Activated CD8-positive, alpha-beta T cell treated with anti-CD3 and anti-CD28 coated beads for 36 hours (primary cell): Measurements from ENCODE around the gene SRSF7. TPM values are rescaled to one million over a fixed set of nuclear protein-coding genes. Genes with fewer than 3 reads are reported as not detected.
"Not testable (repeated sequence)": the region's sequence is repeated elsewhere in the genome, so short reads cannot be mapped to it uniquely, and the experiment has no call there.

ENCODE experiments used
- ATAC-seq: fragments of 200-7000 bp; cut with Tn5 transposase; one replicate; pipeline ENCODE4 v1.10.0; 2021; ENCODE audit warnings: mild to moderate bottlenecking, moderate library complexity
- CTCF ChIA-PET: fragments of 350-600 bp; sonication (Branson Sonifier 250); formaldehyde crosslinking; loops from one replicate; lab custom pipeline; 2021; ENCODE audit warnings: antibody characterized with exemption; lab: Charles Lee
- POLR2A ChIA-PET: fragments of 350-600 bp; sonication (Branson Sonifier 250); formaldehyde crosslinking; loops from one replicate; lab custom pipeline; 2021; ENCODE audit warnings: antibody characterized with exemption; lab: Charles Lee
- DNase-seq: peaks from one replicate; pipeline ENCODE4 v3.0.0-alpha.2; 2020
- H3K27ac Mint-ChIP-seq: one replicate; pipeline ENCODE4 v1.8.0; 2021; ENCODE audit warnings: mild to moderate bottlenecking, mixed read lengths
- H3K27me3 Mint-ChIP-seq: one replicate; pipeline ENCODE4 v1.8.0; 2021; ENCODE audit warnings: mixed read lengths
- H3K36me3 Mint-ChIP-seq: one replicate; pipeline ENCODE4 v1.8.0; 2021; ENCODE audit warnings: low read depth, mixed read lengths
- H3K4me1 Mint-ChIP-seq: one replicate; pipeline ENCODE4 v1.8.0; 2021; ENCODE audit warnings: low read depth, mixed read lengths
- H3K4me3 Mint-ChIP-seq: one replicate; pipeline ENCODE4 v1.8.0; 2021; ENCODE audit warnings: mild to moderate bottlenecking, moderate library complexity, mixed read lengths
- H3K9me3 Mint-ChIP-seq: one replicate; pipeline ENCODE4 v1.8.0; 2021; ENCODE audit warnings: mixed read lengths
- CTCF ChIP-seq: fragments of 200-600 bp; IDR thresholded peaks from one replicate; pipeline ENCODE4 v1.8.0; 2022; ENCODE audit warnings: antibody characterized with exemption, mild to moderate bottlenecking
- intact Hi-C: fragments of 100-400 bp; cut with micrococcal nuclease; formaldehyde crosslinking; loops from one replicate; pipeline ENCODE4 v1.10.0; 2022
- total RNA-seq, 2 experiments: library from RNA; stranded (reverse); gene quantifications; one replicate each; pipeline ENCODE4 v1.2.3, GENCODE V29; 2021

Gene SRSF7
- 100 to 1,000 TPM; 320 to 333 TPM for total RNA-seq

GRCh38 chr2:38750891-38751595 is at the start of gene SRSF7:
SRSF7 (minus strand) TSS chr2:38751361; CDS start chr2:38751256, 105 bp downstream.
- Mint-ChIP-seq H3K36me3 (peaks cover 51% of the 10 kb centered on the region), H3K4me3 (peak within 1 kb of the TSS; percentile 95), H3K9me3 (no peaks in the 10 kb centered on the region), H3K27ac (peak within 1 kb of the TSS; percentile 100), H3K4me1 (peaks cover 44% of the 10 kb centered on the region), H3K27me3 (peaks cover 3% of the 10 kb centered on the region)
- ATAC-seq (peak; percentile 81), DNase-seq (peak; percentile 98)
- intact Hi-C loops = no loop called here
- ChIA-PET POLR2A (interaction anchor here (0.5 to 12.8 kb wide), 55 partner anchors 9 to 468 kb away, joined by 3 to 209 read pairs (median 4); partner anchors contain the start of genes GALM, GEMIN6, HNRNPLL and SOS1), CTCF (interaction anchor here (0.8 to 1.6 kb wide), 8 partner anchors 10 to 215 kb away, joined by 3 to 6 read pairs (median 4); partner anchors contain the start of gene HNRNPLL)
- no peak for TF ChIP-seq CTCF

DNA sequence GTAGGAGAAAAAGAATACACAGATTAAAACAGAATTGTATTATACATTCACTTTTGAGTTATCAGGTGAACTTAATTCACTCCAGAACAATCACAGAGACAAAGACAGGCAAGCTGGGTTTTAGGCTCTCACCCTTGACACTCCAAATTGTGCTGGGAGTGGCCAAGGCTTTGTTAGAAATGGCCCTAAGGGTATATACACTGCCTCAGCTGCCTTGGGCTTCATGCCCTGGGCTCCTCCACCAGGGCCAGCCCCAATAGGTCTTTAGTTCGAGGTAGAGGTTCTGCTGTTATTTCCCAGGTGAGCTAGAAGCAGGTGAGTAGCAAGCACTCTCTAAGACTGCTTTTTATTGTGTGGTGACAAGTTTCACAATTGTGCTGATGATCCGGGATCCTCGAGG is 46.8 kb upstream of the SRSF7 start:
- Mint-ChIP-seq H3K36me3 (peaks cover 5% of the 10 kb centered on the region), H3K4me3 (no peak overlapping the region), H3K27ac (no peak overlapping the region), H3K4me1 (no peaks in the 10 kb centered on the region), H3K9me3 (no peaks in the 10 kb centered on the region), H3K27me3 (no peaks in the 10 kb centered on the region)
- DNase-seq = no peak
- POLR2A ChIA-PET = no interaction called here
- CTCF ChIA-PET = interaction anchor here (1.1 kb wide), 1 partner anchor 24 kb away, joined by 3 read pairs; no protein-coding TSS in a partner anchor
- intact Hi-C loops = no loop called here
- ATAC-seq = no peak
- no peak for TF ChIP-seq CTCF

GRCh38 chr2:38797250-38797676 is 46.1 kb upstream of the SRSF7 start:
- no peak for ATAC-seq
- Mint-ChIP-seq H3K4me1 (no peaks in the 10 kb centered on the region), H3K4me3 (no peak overlapping the region), H3K27me3 (no peaks in the 10 kb centered on the region), H3K9me3 (no peaks in the 10 kb centered on the region), H3K27ac (no peak overlapping the region), H3K36me3 (peaks cover 5% of the 10 kb centered on the region)
- POLR2A ChIA-PET = no interaction called here
- no peak for TF ChIP-seq CTCF
- no peak for DNase-seq
- CTCF ChIA-PET = interaction anchor here (1.1 kb wide), 1 partner anchor 24 kb away, joined by 3 read pairs; no protein-coding TSS in a partner anchor
- intact Hi-C loops = no loop called here

- H3K9me3 Mint-ChIP-seq, H3K4me3 Mint-ChIP-seq, H3K36me3 Mint-ChIP-seq, H3K27ac Mint-ChIP-seq, H3K4me1 Mint-ChIP-seq, H3K27me3 Mint-ChIP-seq, DNase-seq, intact Hi-C loops, ATAC-seq: not testable (repeated sequence)
- ChIA-PET POLR2A (interaction anchor here (0.6 kb wide), 1 partner anchor 17 kb away, joined by 3 read pairs; the partner anchor contains the start of gene GEMIN6), CTCF (interaction anchor here (1.3 kb wide), 1 partner anchor 213 kb away, joined by 3 read pairs; no protein-coding TSS in a partner anchor)
These were observed 43.9 kb upstream of the SRSF7 start for GRCh38 chr2:38795016-38795415.

DNA sequence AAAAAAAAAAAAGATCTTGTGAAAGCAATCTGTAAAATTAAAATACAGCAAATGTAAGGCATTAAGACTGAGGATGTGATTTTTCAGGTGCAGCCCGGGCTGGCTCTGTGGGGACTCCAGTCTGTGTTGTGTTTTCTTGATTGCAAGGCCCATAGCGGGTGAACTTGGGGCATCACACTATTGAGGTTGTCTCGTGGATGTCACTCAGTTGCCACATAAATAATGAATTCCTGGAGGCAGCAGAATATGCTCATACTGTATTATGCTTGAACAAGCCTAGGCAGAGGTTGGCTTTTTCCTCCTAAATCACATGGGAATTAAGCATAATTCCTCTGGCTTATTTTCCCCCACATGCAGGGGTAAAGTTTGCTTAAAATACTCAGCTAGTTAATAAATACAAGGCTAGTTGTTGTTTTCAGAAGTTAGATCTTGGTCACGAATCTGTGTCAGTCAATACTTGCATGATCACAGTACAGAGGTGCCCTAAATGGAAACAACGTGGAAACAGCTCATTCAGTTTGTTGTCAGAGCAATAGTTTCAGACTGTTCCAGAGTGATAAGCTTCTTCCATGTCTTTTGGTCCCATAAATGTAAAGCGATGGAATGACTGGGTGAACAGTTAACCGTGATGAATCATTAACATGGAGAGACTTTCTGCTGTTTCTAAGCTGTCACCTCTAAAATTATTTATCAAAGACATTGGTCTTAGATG is 43.2 kb upstream of the SRSF7 start:
- Mint-ChIP-seq H3K27ac (no peak overlapping the region), H3K4me3 (no peak overlapping the region), H3K9me3 (no peaks in the 10 kb centered on the region), H3K4me1 (no peaks in the 10 kb centered on the region), H3K27me3 (no peaks in the 10 kb centered on the region), H3K36me3 (no peaks in the 10 kb centered on the region)
- CTCF ChIA-PET = interaction anchor here (1.3 kb wide), 1 partner anchor 212 kb away, joined by 3 read pairs; no protein-coding TSS in a partner anchor
- ATAC-seq (no peak), DNase-seq (no peak)
- no peak for TF ChIP-seq CTCF
- POLR2A ChIA-PET = no interaction called here
- intact Hi-C loops = no loop called here
